Stimulated activated CD4-positive, alpha-beta T cell treated with anti-CD3 and anti-CD28 coated beads, Interleukin-4, amount 100 ng/mL, for 1 hour (primary cell): ENCODE results near the gene UBE2S.
"Not testable (repeated sequence)": the region's sequence is repeated elsewhere in the genome, so short reads cannot be mapped to it uniquely, and the experiment has no call there.

Experiments
- DNase-seq: peaks from one replicate; pipeline ENCODE4 v3.0.0-alpha.2; 2020

UBE2S gene

GRCh38 chr19:55439052-55439451, 31.5 kb upstream of the UBE2S start:
- no peak for DNase-seq

GRCh38 chr19:55437410-55437809, 29.8 kb upstream of the UBE2S start:
- no peak for DNase-seq

GRCh38 chr19:55436847-55437246, 29.3 kb upstream of the UBE2S start:
- no peak for DNase-seq

GRCh38 chr19:55435020-55435419, 27.4 kb upstream of the UBE2S start:
- DNase-seq = no peak

- DNase-seq = no peak
These were observed 26.9 kb upstream of the UBE2S start for GRCh38 chr19:55434356-55434919.

GRCh38 chr19:55433292-55433691, 25.7 kb upstream of the UBE2S start:
- no peak for DNase-seq

- DNase-seq = no peak
These were observed 24.8 kb upstream of the UBE2S start for GRCh38 chr19:55432241-55432959.

- no peak for DNase-seq
These were observed 23.6 kb upstream of the UBE2S start for GRCh38 chr19:55431183-55431582.

- DNase-seq = no peak
These were observed 18.5 kb upstream of the UBE2S start for GRCh38 chr19:55426042-55426441.

- no peak for DNase-seq
These were observed 16.9 kb upstream of the UBE2S start for GRCh38 chr19:55424518-55424917.

GRCh38 chr19:55423225-55424005, 15.8 kb upstream of the UBE2S start:
- DNase-seq = no peak

- DNase-seq = not testable (repeated sequence)
These were observed 13.7 kb upstream of the UBE2S start for GRCh38 chr19:55421281-55421680.

GRCh38 chr19:55419624-55420236, 12.1 kb upstream of the UBE2S start:
- no peak for DNase-seq

- no peak for DNase-seq
These were observed 11.5 kb upstream of the UBE2S start for GRCh38 chr19:55419103-55419502.

GRCh38 chr19:55418185-55418584, 10.6 kb upstream of the UBE2S start:
- peak; percentile 43 for DNase-seq

- DNase-seq = no peak
These were observed 2.6 kb upstream of the UBE2S start for GRCh38 chr19:55410168-55410567.

GRCh38 chr19:55409179-55409578, 1.6 kb upstream of the UBE2S start:
- not testable (repeated sequence) for DNase-seq

- no peak for DNase-seq
These were observed 915 bp upstream of the UBE2S start for GRCh38 chr19:55408533-55408872.

GRCh38 chr19:55407800-55408532, 378 bp upstream of the UBE2S start:
- DNase-seq = peak; percentile 95

GRCh38 chr19:55406826-55407549, 600 bp downstream of the UBE2S start:
- peak; percentile 36 for DNase-seq

GRCh38 chr19:55406091-55406825, 1.3 kb downstream of the UBE2S start:
- DNase-seq = no peak

- no peak for DNase-seq
These were observed 1.9 kb downstream of the UBE2S start for GRCh38 chr19:55405638-55406037.
